HG03097 (cell line): ENCODE data around the gene UBASH3B.

ENCODE experiments used
- ATAC-seq: cut with Tn5 transposase; IDR thresholded peaks from one replicate; pipeline ENCODE4 v1.9.1; 2021; ENCODE audit not compliant: unreplicated experiment, low FRiP score

Gene UBASH3B

DNA sequence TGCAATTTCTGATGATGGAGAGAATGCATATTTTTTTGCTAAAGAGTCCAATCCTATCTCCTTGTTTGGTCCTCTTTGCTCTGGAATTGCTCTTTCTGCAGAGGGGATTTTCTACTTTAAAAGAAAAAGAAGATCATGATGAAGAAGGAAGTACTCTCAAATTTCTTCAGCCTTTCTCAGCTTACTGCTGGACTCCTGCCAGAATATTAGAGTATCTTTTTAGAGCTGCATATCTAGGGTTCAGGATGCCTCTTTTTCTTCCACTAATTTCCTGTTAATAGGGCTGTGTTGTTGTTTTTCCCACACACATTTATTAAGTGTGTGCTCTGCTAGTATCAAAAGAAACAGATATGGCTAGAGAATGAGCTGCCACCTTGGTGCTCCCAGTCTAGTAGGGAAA, 18.2 kb downstream of the UBASH3B start:
- no peak for ATAC-seq

DNA sequence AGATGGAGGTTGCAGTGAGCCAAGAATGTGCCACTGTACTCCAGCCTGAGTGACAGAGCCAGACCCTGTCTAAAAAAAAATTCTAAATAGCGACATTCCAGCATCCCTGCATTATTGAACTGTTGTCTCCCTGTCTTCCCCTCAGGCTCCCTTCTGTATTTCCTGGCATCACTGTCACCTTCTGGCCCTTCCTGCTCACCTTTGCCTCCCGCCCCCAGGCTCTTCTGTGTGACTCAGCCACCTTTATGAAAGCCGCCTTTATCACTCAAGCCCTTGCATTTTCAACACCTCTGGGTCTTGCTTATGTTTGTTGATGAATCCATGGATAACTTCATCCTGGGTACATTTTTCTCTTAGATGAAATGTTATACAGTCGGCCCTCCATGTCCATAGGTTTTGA, 21.1 kb downstream of the UBASH3B start:
- no peak for ATAC-seq

DNA sequence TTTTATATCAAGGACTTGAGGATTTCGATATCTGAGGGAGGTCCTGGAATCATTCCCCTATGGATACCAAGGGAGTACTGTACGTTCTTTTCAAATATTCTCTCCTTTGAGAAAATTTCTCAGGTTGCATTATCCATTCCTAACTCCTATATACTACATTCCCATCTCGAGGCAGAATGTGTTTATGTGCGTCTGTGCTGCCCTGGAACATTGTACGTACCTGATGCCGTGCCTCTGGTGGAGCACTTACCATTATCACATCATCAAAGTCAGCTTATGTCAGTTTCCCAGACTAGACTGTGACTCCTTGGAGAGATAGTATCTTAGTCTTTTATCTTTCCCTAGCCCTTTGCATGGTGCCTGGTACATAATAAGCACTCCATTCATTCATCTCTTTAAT, 21.7 kb downstream of the UBASH3B start:
- no peak for ATAC-seq

DNA sequence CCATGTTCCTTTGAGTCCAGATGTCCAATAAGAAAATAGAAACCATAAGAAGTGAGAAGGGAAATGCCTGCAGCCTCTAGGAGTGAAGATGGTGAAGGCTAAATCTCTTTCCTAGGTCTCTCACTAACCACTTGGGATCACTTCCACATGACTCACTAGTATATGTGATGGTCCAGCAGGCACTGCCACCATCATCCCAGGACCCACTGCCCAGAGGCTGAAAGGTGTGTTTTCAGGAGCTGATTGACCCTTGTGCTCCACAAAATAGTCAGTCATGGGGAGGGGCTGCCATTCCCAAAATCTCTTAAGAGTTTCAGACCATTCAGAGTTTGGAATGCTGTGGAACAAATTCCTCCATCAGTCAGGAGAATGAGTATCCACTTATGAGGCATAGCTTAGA, 22.9 kb downstream of the UBASH3B start:
- no peak for ATAC-seq

DNA sequence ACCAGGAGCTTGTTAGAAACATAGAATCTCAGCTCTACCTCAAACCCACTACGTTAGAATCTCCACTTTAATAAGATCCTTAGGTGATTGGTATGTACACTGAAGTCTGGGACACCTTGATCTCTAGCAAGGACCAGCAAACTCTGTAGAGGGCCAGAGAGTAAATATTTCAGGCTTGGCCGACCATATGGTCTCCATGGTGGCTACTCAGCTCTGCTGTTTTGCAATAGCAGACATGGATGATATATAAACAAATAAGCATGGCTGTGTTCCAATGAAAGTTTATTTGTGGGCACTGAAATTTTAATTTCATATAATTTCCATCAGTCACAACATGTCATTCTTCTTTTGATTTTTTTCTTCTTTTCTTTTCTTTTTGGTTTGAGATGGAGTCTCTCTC, 23.9 kb downstream of the UBASH3B start:
- no peak for ATAC-seq

GRCh38 chr11:122681070-122681469, 25.5 kb downstream of the UBASH3B start:
- no peak for ATAC-seq

DNA sequence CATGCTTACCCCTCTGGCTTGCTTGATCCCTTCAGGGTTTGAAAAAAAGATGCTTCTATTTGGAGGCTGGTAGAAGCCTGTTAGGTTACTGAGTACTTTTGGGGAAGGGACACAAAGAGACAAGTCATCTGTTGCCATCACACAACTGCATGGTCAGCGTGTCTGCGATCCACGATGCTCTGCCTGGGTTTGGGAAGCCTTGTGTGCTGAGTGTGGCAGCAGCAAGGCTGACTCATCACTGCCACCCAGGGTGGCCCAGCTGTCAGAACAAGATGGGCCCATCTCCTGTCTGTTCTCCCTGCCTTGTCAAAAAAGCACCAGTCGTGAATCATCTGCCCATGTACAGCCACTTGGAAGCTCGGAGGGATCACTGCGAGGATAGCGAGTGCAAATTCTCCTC, 26.2 kb downstream of the UBASH3B start:
- ATAC-seq: no peak

DNA sequence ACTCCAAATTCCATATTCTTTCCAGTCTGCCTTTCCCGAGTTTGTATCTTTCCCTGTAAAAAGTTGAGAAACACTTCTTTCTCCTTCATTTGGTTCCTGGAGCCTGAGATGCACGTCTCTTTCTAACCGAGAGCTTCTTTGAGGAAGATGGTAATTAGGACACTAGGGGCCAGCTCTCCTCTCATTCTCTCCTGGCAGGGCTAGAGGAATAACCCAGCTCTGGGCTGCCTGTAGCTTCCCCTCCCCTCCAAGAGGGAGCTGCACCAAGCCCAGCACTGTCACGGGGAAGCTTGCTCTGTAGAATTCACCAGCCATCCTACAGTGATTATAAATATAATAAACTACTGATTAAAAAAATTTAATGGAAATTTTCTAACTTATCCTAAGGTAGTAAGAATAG, 26.9 kb downstream of the UBASH3B start:
- ATAC-seq: no peak

GRCh38 chr11:122685041-122685440, 29.5 kb downstream of the UBASH3B start:
- no peak for ATAC-seq

- ATAC-seq: no peak
Measured at GRCh38 chr11:122686111-122686510, 30.6 kb downstream of the UBASH3B start.

GRCh38 chr11:122690384-122690783, 34.9 kb downstream of the UBASH3B start:
- no peak for ATAC-seq

- ATAC-seq: no peak
Measured at GRCh38 chr11:122690801-122691548, 35.5 kb downstream of the UBASH3B start.

DNA sequence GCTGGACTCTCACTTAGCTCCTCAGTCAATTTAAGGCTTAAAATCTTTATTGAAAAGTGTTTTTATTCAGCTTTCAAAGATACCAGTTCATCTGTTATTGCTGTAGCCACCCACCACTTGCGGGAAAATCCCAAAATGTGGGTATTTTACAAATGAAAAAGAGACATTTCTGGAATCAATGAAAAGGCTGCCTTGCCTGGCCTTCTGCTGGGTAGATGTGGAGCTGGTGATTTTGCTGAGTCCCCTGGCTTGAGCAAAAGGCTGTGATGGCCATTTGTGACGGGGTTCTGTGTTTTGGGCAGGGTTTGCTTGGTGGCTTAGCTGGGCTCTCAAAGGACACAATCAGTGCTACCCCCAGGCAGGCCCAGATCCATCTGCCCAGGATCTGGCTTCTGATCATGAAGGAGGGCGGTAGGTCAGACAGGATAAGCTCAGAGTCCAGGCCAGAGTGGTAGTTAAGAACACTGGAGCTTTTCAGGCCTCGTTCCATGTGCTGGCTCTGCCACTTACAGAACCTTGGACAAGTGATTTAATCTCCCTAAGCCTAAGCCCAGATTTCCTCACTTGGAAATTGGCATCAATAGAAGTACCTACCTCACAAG, 36.1 kb downstream of the UBASH3B start:
- no peak for ATAC-seq

GRCh38 chr11:122692444-122692843, 36.9 kb downstream of the UBASH3B start:
- no peak for ATAC-seq

DNA sequence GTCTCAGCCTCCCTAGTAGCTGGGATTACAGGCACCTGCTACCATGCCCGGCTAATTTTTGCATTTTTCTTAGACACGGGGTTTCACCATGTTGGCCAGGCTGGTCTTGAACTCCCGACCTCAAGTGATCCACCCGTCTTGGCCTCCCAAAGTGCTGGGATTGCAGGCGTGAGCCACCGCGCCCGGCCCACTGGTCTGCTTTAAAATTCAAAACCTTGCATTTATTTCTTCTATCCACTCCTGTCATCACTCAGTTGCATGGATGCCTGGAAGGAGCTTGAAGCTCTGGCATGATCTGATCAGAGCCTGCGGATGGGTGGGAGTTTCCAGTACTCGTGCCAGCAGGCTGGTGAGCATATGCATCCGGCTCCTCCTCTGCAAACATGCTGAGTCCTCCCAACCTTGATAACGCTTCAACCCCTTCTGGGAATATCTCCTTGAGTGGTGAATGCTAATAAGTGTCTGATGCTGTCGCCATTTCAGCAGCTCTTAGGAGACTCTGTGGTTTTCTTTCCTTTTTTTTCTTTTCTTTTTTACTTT, 39.6 kb downstream of the UBASH3B start:
- no peak for ATAC-seq

DNA sequence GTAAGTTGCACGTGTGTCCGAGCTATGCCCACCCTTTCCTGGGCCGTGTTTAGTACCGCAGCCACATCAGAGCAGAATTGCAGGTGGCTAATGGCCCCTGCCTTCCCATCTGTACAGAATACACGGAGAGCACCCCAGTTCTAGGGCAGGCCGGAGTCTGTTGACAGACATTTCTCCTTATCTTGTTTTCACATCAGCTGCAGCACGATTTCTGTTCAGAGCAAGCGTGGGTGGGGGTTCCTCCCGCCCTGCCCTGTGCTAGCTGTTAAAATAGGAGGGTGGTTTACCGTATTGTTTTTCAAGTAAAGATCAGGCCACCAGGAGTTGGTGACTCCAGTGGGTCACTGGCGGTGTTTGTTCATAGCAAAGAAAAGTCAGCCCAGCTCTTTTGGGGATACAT, 41.1 kb downstream of the UBASH3B start:
- no peak for ATAC-seq

DNA sequence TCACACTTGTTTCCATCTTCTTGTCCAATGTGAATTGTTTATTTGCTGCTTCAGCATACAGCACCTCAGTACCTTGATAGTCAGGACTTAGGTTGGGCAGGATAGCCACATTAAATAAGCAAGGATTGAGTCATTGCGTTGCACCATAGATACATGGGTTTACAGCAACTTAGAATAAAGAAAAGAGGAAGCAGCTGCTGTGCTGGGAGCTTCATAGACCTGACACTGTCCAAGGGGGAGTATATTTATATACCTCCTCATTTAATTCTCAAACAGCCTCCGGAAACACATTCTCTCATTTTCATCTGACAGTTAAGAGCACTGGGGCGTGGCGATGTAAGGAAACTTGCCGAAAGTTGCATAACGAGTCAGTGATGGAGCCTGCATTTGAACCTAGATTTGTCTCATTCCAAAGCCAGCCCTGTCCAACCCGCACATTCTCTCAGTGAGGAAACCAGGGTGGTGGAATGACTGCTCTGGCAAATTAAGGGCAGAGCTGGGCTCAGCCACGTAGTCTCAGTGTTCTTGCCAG, 42.2 kb downstream of the UBASH3B start:
- ATAC-seq: no peak

- ATAC-seq: no peak
Measured at GRCh38 chr11:122698392-122698791, 42.9 kb downstream of the UBASH3B start.

DNA sequence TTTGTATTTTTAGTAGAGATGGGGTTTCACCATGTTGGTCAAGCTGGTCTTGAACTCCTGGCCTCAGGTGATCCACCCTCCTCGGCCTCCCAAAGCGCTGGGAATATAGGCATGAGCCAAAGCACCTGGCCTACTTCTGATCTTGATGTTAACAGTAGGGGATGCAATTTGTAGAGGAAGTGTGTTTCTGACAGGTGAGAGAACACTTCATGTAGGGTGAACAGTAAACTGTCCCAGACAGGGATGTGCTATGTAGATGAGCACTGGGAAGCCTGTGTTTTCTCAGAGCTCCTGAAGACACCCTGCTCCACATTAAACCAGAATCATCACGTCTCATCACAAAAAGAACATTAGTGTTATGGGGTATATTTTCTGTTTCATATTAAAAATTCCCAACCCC, 45.1 kb downstream of the UBASH3B start:
- no peak for ATAC-seq

DNA sequence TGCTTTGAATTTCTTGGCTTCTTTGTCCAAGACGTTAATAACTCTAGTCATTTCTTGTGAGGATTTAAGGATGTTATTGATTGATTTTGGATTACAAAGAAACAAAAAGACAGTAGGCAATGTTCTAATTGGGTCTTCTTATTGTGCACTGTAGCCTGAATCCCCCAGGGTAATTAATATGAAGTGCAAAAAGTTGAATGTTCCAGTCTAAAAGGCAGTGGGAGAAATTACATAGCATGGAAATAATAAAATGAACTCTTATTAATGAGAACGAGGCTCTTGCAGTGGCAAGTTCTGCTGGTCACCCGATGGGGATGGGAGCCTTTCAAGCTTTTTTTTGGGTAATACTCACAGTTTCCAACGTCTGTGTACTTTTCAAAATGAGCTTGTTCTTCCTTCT, 45.6 kb downstream of the UBASH3B start:
- ATAC-seq: no peak

DNA sequence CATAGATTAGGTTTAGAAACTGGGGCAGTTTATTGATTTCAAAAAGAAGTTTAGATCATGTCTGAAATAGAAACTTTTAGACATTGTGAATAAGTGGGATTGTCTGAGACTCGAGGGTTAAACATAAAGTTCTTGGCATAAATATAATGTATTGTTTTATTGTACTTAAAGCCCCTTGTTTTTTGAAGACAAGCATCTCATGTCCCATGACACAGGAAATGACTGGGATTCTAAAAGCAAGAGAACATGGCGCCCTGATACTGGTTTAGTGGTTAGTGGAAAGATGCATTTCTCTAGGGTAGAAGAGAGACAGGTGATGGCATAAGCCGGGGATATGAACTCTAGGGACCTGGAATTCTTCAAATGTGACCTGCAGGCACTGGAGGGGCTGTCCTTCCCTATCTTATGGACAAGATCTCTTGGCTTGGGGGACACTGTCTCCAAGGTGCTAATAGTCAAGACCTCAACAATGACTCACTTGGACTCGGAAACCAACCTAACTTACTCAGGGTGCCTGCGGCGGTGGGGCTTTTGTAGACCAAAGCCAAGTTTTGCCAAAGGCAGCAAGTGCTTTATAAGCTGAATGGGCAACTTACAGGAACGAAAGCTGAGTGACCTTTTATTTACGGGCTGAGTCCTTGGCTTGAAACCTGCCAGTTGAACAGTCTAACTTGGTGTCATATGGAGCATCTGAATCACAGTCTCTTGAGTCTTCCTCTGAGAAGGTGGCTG, 48.2 kb downstream of the UBASH3B start:
- no peak for ATAC-seq
